Upper lobe of left lung (tissue), 6 donors: ENCODE results near the gene CCR2. TPM values are rescaled to one million over a fixed set of nuclear protein-coding genes. Genes with fewer than 3 reads are reported as not detected.
A peak's percentile ranks its signal among the peaks of the same experiment; 100 is the strongest.

Source experiments
- ATAC-seq, 2 donors: fragments of 200-7000 bp; cut with Tn5 transposase; one replicate each; pipeline ENCODE4 v1.9.1; 2022; ENCODE audit warnings: mild to moderate bottlenecking in 2 of 2, moderate library complexity in 2 of 2; ENCODE audit not compliant: low FRiP score in 2 of 2
- DNase-seq, 2 donors: peaks; one replicate each; pipeline ENCODE4 v3.0.0-alpha.2; 2019 to 2020
- H3K27ac ChIP-seq, 4 donors: fragments of 200-600 bp; sonication (generic); one replicate each; pipeline ENCODE4 v1.5.1; 2016 to 2019
- H3K27me3 ChIP-seq, 4 donors: fragments of 200-600 bp; sonication (generic); one replicate each; pipeline ENCODE4 v1.5.1; 2017 to 2019
- H3K36me3 ChIP-seq, 4 donors: fragments of 200-600 bp; sonication (generic); one replicate each; pipeline ENCODE4 v1.5.1; 2016 to 2019
- H3K4me1 ChIP-seq, 4 donors: fragments of 200-600 bp; sonication (generic); one replicate each; pipeline ENCODE4 v1.5.1; 2018 to 2019
- H3K4me3 ChIP-seq, 4 donors: fragments of 200-600 bp; sonication (generic); one replicate each; pipeline ENCODE4 v1.5.1; 2017 to 2019; ENCODE audit warnings: mild to moderate bottlenecking in 2 of 4, moderate library complexity in 1 of 4
- H3K9me3 ChIP-seq, 4 donors: fragments of 200-600 bp; sonication (generic); one replicate each; pipeline ENCODE4 v1.5.1; 2018 to 2019
- EP300 ChIP-seq, 4 donors: sonication (generic); formaldehyde crosslinking; IDR thresholded peaks; one replicate each; pipeline ENCODE4 v1.5.1; 2017; ENCODE audit warnings: antibody characterized with exemption in 4 of 4, control low read depth in 2 of 4
- POLR2A ChIP-seq, 4 donors: fragments of 450-650 bp; IDR thresholded peaks; one replicate each; pipeline ENCODE4 v1.5.1; 2016 to 2017; ENCODE audit warnings: antibody characterized with exemption in 4 of 4, mild to moderate bottlenecking in 2 of 4
- POLR2AphosphoS5 ChIP-seq, 2 donors: sonication (generic); formaldehyde crosslinking; IDR thresholded peaks; one replicate each; pipeline ENCODE4 v1.5.1; 2017; ENCODE audit warnings: antibody characterized with exemption in 2 of 2
- WGBS, 2 donors: methylation state at CpG; one replicate each; pipeline ENCODE4 v1.1.5; 2017 to 2018; 5-methylcytosine and 5-hydroxymethylcytosine counted together
- total RNA-seq, 6 donors: library from RNA; depleted of rRNA in 4 of 6; stranded (reverse); fragments of >200 nt in 4 of 6; gene quantifications; one replicate each; pipeline versions ENCODE4 v1.1.0 to v1.2.1, GENCODE V29; 2016 to 2021
- TF ChIP-seq, protein P1 (sequence below), 6 experiments: fragments of 450-650 bp in 4 of 6; fragments of 200-600 bp in 2 of 6; sonication (generic) in 2 of 6; IDR thresholded peaks; one replicate each; pipeline ENCODE4 v1.5.1; 2016 to 2019; ENCODE audit warnings: antibody characterized with exemption in 6 of 6
- donor health status: DM: no; HTN: no; CAD: no; lungs with moderate emphysema.
- donor health status: DM: no; HTN: yes; CAD: no; lungs with severe emphysema.

Gene CCR2
- total RNA-seq, 6 donors from 2014 or later, result 2.1 to 27.8 (median 6.6) TPM

DNA sequence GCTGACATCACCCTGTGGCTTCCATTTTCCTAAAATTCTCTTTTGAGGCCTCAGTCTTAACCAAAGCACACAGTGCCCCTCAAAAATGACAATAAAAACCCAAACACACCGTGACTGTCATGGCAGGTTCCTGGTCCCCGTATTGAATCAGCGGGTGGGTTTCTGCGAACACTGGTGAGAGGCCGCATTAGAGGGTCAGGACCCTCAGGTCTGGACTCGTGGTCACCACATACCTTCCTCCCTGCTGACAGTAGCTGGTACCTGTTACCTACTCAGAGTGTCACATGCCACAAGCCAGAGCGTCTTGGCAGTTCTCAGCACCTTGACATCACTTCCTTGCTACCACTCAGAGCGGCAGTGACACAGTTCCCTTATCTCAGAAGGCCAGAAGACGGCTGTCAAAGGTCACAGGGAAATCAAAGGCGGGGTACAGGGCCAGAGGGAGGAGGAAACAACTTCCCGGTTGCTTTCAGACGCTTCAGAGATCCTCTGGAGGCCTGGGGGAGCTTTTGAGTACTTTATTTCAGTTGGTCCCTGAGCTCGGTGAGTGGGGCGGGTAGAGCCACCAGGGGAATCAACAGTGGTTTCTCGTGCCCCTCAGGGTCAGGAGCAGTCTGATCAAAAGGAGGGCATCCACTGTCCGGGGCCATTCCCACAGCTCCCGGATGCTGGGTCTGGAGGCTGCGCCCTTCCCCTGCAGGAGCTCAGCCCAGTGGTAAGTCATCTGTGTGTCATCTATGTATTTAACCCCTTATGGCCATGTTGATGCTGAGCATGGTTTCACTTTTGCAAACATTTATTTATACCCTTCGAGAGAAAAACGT lies 53.1 kb downstream of the CCR2 start, which contains the start of the genes CCR5AS and CCRL2:
CCR5AS (minus strand) TSS at position 279 of the 824 bp plus-strand sequence.
CCRL2 (plus strand) TSS at position 472 of the 824 bp plus-strand sequence. CDS start 821 bp downstream, outside the sequence.
- DNase-seq, result peak; percentile 54 to 87
- 23 to 29% methylated on average over 16 to 20 of the region's 20 CpGs for WGBS, 2 donors

DNA sequence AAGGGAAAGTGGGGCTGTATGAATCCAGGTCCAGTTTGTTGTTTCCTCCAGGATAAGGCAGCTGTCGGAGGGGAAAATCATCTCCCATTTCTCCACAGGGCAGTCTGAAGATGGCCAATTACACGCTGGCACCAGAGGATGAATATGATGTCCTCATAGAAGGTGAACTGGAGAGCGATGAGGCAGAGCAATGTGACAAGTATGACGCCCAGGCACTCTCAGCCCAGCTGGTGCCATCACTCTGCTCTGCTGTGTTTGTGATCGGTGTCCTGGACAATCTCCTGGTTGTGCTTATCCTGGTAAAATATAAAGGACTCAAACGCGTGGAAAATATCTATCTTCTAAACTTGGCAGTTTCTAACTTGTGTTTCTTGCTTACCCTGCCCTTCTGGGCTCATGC lies 54.1 kb downstream of the CCR2 start:
- Histone ChIP-seq H3K4me1 (peaks cover 68 to 72% (median 70%) of the 10 kb centered on the region in 4 donors), H3K27ac (peak overlapping the region; percentile 90 to 95 (median 92)), H3K36me3 (no peaks in the 10 kb centered on the region), H3K4me3 (peak overlapping the region; percentile 19 to 52 (median 36)), H3K9me3 (no peaks in the 10 kb centered on the region), H3K27me3 (no peaks in the 10 kb centered on the region)
- TF ChIP-seq EP300 (IDR thresholded peaks at IDR 0.05), result no peak
- TF ChIP-seq, protein P1, sequence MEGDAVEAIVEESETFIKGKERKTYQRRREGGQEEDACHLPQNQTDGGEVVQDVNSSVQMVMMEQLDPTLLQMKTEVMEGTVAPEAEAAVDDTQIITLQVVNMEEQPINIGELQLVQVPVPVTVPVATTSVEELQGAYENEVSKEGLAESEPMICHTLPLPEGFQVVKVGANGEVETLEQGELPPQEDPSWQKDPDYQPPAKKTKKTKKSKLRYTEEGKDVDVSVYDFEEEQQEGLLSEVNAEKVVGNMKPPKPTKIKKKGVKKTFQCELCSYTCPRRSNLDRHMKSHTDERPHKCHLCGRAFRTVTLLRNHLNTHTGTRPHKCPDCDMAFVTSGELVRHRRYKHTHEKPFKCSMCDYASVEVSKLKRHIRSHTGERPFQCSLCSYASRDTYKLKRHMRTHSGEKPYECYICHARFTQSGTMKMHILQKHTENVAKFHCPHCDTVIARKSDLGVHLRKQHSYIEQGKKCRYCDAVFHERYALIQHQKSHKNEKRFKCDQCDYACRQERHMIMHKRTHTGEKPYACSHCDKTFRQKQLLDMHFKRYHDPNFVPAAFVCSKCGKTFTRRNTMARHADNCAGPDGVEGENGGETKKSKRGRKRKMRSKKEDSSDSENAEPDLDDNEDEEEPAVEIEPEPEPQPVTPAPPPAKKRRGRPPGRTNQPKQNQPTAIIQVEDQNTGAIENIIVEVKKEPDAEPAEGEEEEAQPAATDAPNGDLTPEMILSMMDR (IDR thresholded peaks at IDR 0.05), result no peak
- TF ChIP-seq POLR2A (IDR thresholded peaks at IDR 0.05), result no peak
- TF ChIP-seq POLR2AphosphoS5 (IDR thresholded peaks at IDR 0.05), result no peak
- ATAC-seq, result no peak
- DNase-seq, result no peak
- 58 to 71% methylated on average over 7 of the region's 7 CpGs for WGBS, 2 donors

More for the DNA sequence above, 53.1 kb downstream of the CCR2 start, which contains the start of the genes CCR5AS and CCRL2:
- TF ChIP-seq POLR2A (IDR thresholded peaks at IDR 0.05) (peak in 3 of 4 donors; percentile 48 to 88 (median 60)), EP300 (IDR thresholded peaks at IDR 0.05) (peak in 3 of 4 donors; percentile 16 to 75 (median 55)), POLR2AphosphoS5 (IDR thresholded peaks at IDR 0.05) (peak; percentile 83 to 92)
- TF ChIP-seq, protein P1 (IDR thresholded peaks at IDR 0.05), result no peak
- no peaks in the 10 kb centered on the region for H3K9me3 ChIP-seq
- no peaks in the 10 kb centered on the region for H3K36me3 ChIP-seq
- H3K27ac ChIP-seq, result peak within 1 kb of the TSS; percentile 90 to 95 (median 92)
- H3K4me1 ChIP-seq, result peaks cover 60 to 67% (median 62%) of the 10 kb centered on the region in 4 donors
- ATAC-seq, result peak; percentile 86 to 90
- peak within 1 kb of the TSS; percentile 19 to 52 (median 36) for H3K4me3 ChIP-seq
- H3K27me3 ChIP-seq, result no peaks in the 10 kb centered on the region

DNA sequence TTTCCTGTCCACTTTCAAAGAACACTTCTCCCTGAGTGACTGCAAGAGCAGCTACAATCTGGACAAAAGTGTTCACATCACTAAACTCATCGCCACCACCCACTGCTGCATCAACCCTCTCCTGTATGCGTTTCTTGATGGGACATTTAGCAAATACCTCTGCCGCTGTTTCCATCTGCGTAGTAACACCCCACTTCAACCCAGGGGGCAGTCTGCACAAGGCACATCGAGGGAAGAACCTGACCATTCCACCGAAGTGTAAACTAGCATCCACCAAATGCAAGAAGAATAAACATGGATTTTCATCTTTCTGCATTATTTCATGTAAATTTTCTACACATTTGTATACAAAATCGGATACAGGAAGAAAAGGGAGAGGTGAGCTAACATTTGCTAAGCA lies 54.9 kb downstream of the CCR2 start:
- ATAC-seq, result no peak

DNA sequence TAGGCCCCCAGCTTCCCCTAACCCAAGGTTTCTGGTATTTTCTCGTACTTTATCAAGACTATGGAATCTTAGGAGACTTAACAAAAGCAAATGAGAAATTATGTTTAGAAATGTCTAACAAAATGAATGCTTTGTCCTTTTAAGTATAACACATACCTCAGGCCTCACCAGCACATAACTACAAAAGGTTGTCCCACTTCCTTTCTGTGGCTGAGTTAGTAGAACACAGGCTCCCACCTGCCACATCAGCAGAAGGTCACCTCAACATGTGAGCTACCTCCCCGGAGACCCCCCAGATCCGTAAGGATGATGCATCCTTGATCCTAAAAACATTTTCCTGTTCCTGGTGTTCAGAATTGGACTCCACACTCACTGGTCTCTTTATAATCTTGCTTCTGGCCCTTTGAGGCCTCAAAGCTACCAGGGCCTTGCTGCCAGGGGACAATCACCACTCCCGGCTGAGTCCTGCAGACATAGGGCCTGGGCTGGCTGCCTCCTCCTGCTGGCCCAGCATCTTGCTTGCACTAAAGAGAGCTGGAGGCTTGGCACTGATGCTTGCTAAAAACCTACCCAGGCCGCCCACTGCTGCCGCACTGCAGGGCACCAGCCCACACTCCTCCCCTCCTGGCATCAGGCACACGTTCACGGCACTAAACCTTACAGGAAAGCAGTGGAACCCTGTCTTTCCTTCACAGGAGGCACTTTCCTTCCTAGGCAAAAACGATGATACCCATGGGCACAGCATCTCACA lies 56.0 kb downstream of the CCR2 start:
- H3K4me1 ChIP-seq, result peaks cover 66 to 84% (median 70%) of the 10 kb centered on the region in 4 donors
- WGBS, 2 donors, result 62 to 74% methylated on average over 9 of the region's 9 CpGs
- DNase-seq (peak in 1 of 2 donors; percentile 34), ATAC-seq (no peak)
- no peaks in the 10 kb centered on the region for H3K9me3 ChIP-seq
- H3K36me3 ChIP-seq, result no peaks in the 10 kb centered on the region
- H3K27ac ChIP-seq, result peak overlapping the region; percentile 4 to 93 (median 68)
- no peak for TF ChIP-seq POLR2A (IDR thresholded peaks at IDR 0.05)
- TF ChIP-seq, protein P1 (IDR thresholded peaks at IDR 0.05), result no peak
- TF ChIP-seq EP300 (IDR thresholded peaks at IDR 0.05), result no peak
- TF ChIP-seq POLR2AphosphoS5 (IDR thresholded peaks at IDR 0.05), result no peak
- peak overlapping the region in 1 of 4 donors; percentile 52 for H3K4me3 ChIP-seq
- H3K27me3 ChIP-seq, result no peaks in the 10 kb centered on the region

More for the DNA sequence above, 54.9 kb downstream of the CCR2 start:
- WGBS, 2 donors, result 62 to 74% methylated on average over 7 of the region's 7 CpGs
- no peak for TF ChIP-seq POLR2AphosphoS5 (IDR thresholded peaks at IDR 0.05)
- Histone ChIP-seq H3K36me3 (no peaks in the 10 kb centered on the region), H3K4me1 (peaks cover 73 to 81% (median 74%) of the 10 kb centered on the region in 4 donors), H3K27me3 (no peaks in the 10 kb centered on the region), H3K27ac (peak overlapping the region; percentile 17 to 93 (median 90)), H3K4me3 (peak overlapping the region in 2 of 4 donors; percentile 37 to 52), H3K9me3 (no peaks in the 10 kb centered on the region)
- no peak for DNase-seq

Other genes starting within 250 kb of the CCR2 start
- 10 to 100 TPM in 4 of 6 donors, 1 to 10 TPM in 2; 8.0 to 52.2 (median 17.8) TPM for gene CCR1, start 145.8 kb upstream of the CCR2 start, total RNA-seq
- gene CCR3, start 111.7 kb upstream of the CCR2 start, total RNA-seq, result under 1 TPM in 1 of 6 donors, not detected in 5; 0.13 TPM
- 1 to 10 TPM in 5 of 6 donors, under 1 TPM in 1; 0.33 to 8.6 (median 3.1) TPM for gene CCR5, start 16.8 kb downstream of the CCR2 start, total RNA-seq
- 10 to 100 TPM in 4 of 6 donors, 1 to 10 TPM in 2; 4.2 to 25.5 (median 13.7) TPM for gene CCRL2, start 53.1 kb downstream of the CCR2 start, total RNA-seq
- 10 to 100 TPM in 3 of 6 donors, 1 to 10 TPM in 3; 3.3 to 85.9 (median 12.5) TPM for gene LTF, start 110.8 kb downstream of the CCR2 start, total RNA-seq
- not detected for gene RTP3, start 143.9 kb downstream of the CCR2 start, total RNA-seq
- 1 to 10 TPM; 1.1 to 4.2 (median 1.5) TPM for gene LRRC2, start 212.2 kb downstream of the CCR2 start, total RNA-seq